Endothelial cell (in vitro differentiated cells): ENCODE measurements around the gene KLHL17. TPM values are rescaled to one million over a fixed set of nuclear protein-coding genes. Genes with fewer than 3 reads are reported as not detected.
"Not testable (repeated sequence)": the region's sequence is repeated elsewhere in the genome, so short reads cannot be mapped to it uniquely, and the experiment has no call there.

Experiments
- DNase-seq: peaks from one replicate; pipeline ENCODE4 v3.0.0; 2021; ENCODE audit warnings: low spot score
- H3K27ac Mint-ChIP-seq: one replicate; pipeline ENCODE4 v1.8.0; 2021; ENCODE audit warnings: mixed read lengths, inconsistent platforms; ENCODE audit not compliant: unreplicated experiment
- H3K27me3 Mint-ChIP-seq: one replicate; pipeline ENCODE4 v1.8.0; 2021; ENCODE audit warnings: mild to moderate bottlenecking, moderate library complexity, mixed read lengths, inconsistent platforms; ENCODE audit not compliant: unreplicated experiment
- H3K36me3 Mint-ChIP-seq: one replicate; pipeline ENCODE4 v1.8.0; 2021; ENCODE audit warnings: mild to moderate bottlenecking, low read depth, mixed read lengths, inconsistent platforms; ENCODE audit not compliant: unreplicated experiment
- H3K4me1 Mint-ChIP-seq: one replicate; pipeline ENCODE4 v1.8.0; 2021; ENCODE audit warnings: mild to moderate bottlenecking, mixed read lengths, inconsistent platforms; ENCODE audit not compliant: unreplicated experiment
- H3K4me3 Mint-ChIP-seq: one replicate; pipeline ENCODE4 v1.8.0; 2021; ENCODE audit warnings: mild to moderate bottlenecking, mixed read lengths, inconsistent platforms; ENCODE audit not compliant: unreplicated experiment
- H3K9me3 Mint-ChIP-seq: one replicate; pipeline ENCODE4 v1.8.0; 2021; ENCODE audit warnings: mixed read lengths, inconsistent platforms; ENCODE audit not compliant: unreplicated experiment
- CTCF ChIP-seq: fragments of 200-600 bp; sonication (generic); IDR thresholded peaks from one replicate; pipeline ENCODE4 v1.5.0; 2021; ENCODE audit warnings: antibody characterized with exemption; ENCODE audit not compliant: unreplicated experiment
- total RNA-seq: library from RNA; stranded (reverse); fragmentation: NEBNext Ultra II Directional; extraction: Animal tissue kit (Norgen Biotek cat#: 25700); gene quantifications from one replicate; pipeline ENCODE4 v1.2.1, GENCODE V29; 2021; ENCODE audit not compliant: unreplicated experiment

Gene KLHL17
- total RNA-seq, 1 donor from 2014 or later = 18.7 TPM

- peaks cover 25% of the 10 kb centered on the region for H3K27me3 Mint-ChIP-seq
- H3K4me3 Mint-ChIP-seq = no peak overlapping the region
- H3K9me3 Mint-ChIP-seq = peaks cover 5% of the 10 kb centered on the region
- H3K36me3 Mint-ChIP-seq = peaks cover 14% of the 10 kb centered on the region
- peak overlapping the region; percentile 26 for H3K27ac Mint-ChIP-seq
- DNase-seq = no peak
- no peak for TF ChIP-seq CTCF
- H3K4me1 Mint-ChIP-seq = peaks cover 3% of the 10 kb centered on the region
Observed at GRCh38 chr1:991895-992294, 31.5 kb downstream of the KLHL17 start.

GRCh38 chr1:992362-992761, 32.0 kb downstream of the KLHL17 start:
- peak overlapping the region; percentile 22 for H3K4me3 Mint-ChIP-seq
- no peak for TF ChIP-seq CTCF
- peaks cover 14% of the 10 kb centered on the region for H3K36me3 Mint-ChIP-seq
- peaks cover 30% of the 10 kb centered on the region for H3K27me3 Mint-ChIP-seq
- peaks cover 3% of the 10 kb centered on the region for H3K4me1 Mint-ChIP-seq
- no peak for DNase-seq
- peaks cover 5% of the 10 kb centered on the region for H3K9me3 Mint-ChIP-seq
- no peak overlapping the region for H3K27ac Mint-ChIP-seq

GRCh38 chr1:993379-993995, 33.1 kb downstream of the KLHL17 start:
- DNase-seq = peak; percentile 18
- Mint-ChIP-seq H3K9me3 (peaks cover 5% of the 10 kb centered on the region), H3K27ac (no peak overlapping the region), H3K27me3 (peaks cover 25% of the 10 kb centered on the region), H3K36me3 (peaks cover 14% of the 10 kb centered on the region), H3K4me1 (peaks cover 3% of the 10 kb centered on the region), H3K4me3 (no peak overlapping the region)
- no peak for TF ChIP-seq CTCF

- not testable (repeated sequence) for H3K27ac Mint-ChIP-seq, H3K9me3 Mint-ChIP-seq, DNase-seq, H3K4me1 Mint-ChIP-seq, H3K4me3 Mint-ChIP-seq
- Mint-ChIP-seq H3K36me3 (peaks cover 14% of the 10 kb centered on the region), H3K27me3 (peaks cover 21% of the 10 kb centered on the region)
Observed at GRCh38 chr1:994546-994945, 34.2 kb downstream of the KLHL17 start.

- peaks cover 21% of the 10 kb centered on the region for H3K27me3 Mint-ChIP-seq
- H3K4me3 Mint-ChIP-seq = peak overlapping the region; percentile 45
- peaks cover 5% of the 10 kb centered on the region for H3K9me3 Mint-ChIP-seq
- H3K27ac Mint-ChIP-seq = no peak overlapping the region
- H3K4me1 Mint-ChIP-seq = peaks cover 3% of the 10 kb centered on the region
- no peak for TF ChIP-seq CTCF
- peaks cover 14% of the 10 kb centered on the region for H3K36me3 Mint-ChIP-seq
- DNase-seq = no peak
Observed at GRCh38 chr1:995665-996633, 35.6 kb downstream of the KLHL17 start.
